Testis (tissue), 2 donors: Measurements from ENCODE around the gene LRRC43.

Experiments used
- CTCF ChIP-seq, 3 experiments: fragments of 450-650 bp in 2 of 3; fragments of 200-600 bp in 1 of 3; sonication (generic) in 1 of 3; IDR thresholded peaks; one replicate each; pipeline ENCODE4 v1.5.1; 2016 to 2019; ENCODE audit warnings: antibody characterized with exemption in 3 of 3, mild to moderate bottlenecking in 2 of 3, moderate library complexity in 1 of 3
- POLR2A ChIP-seq: fragments of 450-650 bp; IDR thresholded peaks from one replicate; pipeline ENCODE4 v1.6.1; 2017; ENCODE audit warnings: antibody characterized with exemption, mild to moderate bottlenecking, moderate library complexity

GRCh38 chr12:122202017-122202416 is 19.1 kb downstream of the LRRC43 start:
- TF ChIP-seq CTCF (IDR thresholded peaks at IDR 0.05), result no peak
- no peak for TF ChIP-seq POLR2A
